Skeletal muscle cell (primary cell): Measurements from ENCODE around the gene ARHGAP15.
"Not testable (repeated sequence)": the region's sequence is repeated elsewhere in the genome, so short reads cannot be mapped to it uniquely, and the experiment has no call there.

Source experiments
- DNase-seq: peaks from one replicate; pipeline ENCODE4 v3.0.0-alpha.2; 2010; ENCODE audit warnings: low read depth
- H3K4me3 ChIP-seq: 2 replicates; pipeline ENCODE4 v1.5.1; 2011; ENCODE audit warnings: low read depth, mild to moderate bottlenecking, control low read depth, low read length, moderate library complexity

Gene ARHGAP15

DNA sequence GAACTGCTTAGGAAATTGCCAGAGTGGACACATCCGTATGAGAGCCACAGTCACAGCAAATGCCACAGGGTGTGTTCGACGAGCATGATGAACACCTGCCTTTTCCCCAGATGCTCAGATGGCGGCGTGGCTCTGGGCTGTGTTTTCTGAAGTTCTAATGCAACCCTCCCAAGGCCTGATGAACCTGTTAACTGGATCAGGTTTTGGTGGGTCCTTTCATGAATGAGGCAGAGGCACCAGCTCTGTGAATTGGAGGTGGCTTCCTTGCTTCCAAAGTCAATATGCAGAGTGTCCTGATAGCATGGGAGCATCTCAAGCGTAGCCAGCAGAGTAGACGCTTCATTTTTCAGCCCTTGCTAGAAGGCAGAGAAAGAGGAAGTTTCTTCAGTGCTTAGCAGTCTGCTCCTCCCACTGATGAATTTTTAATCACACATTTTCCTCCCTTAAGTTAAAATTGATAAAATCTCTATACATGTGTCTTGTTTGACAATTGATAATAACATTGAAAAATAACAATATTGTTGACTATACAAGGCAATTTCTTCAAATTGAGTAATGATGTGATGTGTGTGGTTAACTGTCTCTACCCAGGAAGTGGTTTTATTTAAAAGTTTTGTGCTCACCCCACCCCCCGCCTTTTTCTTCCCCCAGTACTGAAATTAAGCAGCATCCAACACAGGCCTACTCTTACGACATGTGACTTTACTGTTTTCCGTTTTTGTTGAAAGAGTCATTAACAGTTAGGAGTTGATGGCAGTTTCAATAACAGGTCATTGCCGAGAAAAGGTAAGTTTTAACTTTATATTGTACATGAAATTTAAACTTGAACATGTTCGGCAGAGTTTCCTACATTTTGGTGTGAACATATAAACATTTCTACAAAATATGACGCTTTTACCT lies at the start of gene ARHGAP15:
Gene ARHGAP15 (plus strand): TSS at position 739 of the 900 bp plus-strand sequence.
- DNase-seq: no peak
- no peak within 1 kb of the TSS for H3K4me3 ChIP-seq

DNA sequence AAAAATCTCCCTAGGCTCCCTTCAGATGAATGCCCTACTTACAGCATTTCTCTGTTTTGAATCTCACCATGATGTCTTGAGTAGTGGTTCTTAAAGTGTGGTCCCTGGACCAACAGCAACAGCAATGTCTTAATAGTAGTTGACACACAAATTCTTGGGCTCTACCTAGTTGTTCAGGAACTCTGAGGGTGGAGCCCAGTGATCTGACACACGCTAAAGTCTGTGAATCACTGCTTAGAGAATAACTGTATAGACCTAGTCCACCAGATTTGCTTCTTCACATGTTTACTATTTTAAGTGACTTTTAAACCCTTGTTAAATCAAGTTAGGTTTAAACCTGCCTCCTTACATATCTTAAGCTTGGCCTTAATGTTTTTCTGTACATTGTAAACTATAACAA lies 47.6 kb upstream of the ARHGAP15 start:
- no peak overlapping the region for H3K4me3 ChIP-seq
- DNase-seq: no peak

- peak; percentile 72 for DNase-seq
Observed at GRCh38 chr2:143083636-143084035, 45.6 kb upstream of the ARHGAP15 start.

DNA sequence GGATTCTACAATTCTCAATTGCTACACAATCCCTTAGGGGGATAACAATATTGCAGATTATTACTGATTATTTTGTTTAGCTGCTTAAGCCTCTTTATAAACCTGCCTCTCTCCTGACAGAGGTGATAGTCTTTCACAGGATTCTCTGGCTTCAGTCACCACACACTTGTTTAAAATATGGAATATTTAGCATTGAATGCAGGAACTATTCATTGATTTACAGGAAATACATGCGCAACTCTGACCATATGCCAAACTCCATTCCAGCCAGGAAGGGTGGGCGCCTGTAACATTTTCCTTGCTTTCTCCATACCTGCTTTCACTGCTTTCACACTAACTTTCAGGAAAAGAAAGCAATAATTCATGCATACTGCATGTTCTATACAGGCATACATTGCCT lies 44.8 kb upstream of the ARHGAP15 start:
- no peak overlapping the region for H3K4me3 ChIP-seq
- DNase-seq: no peak

More at GRCh38 chr2:143083636-143084035, 45.6 kb upstream of the ARHGAP15 start:
- H3K4me3 ChIP-seq: no peak overlapping the region

- H3K4me3 ChIP-seq: no peak overlapping the region
- no peak for DNase-seq
Observed at GRCh38 chr2:143085125-143085784, 44.0 kb upstream of the ARHGAP15 start.

- DNase-seq: no peak
- H3K4me3 ChIP-seq: no peak overlapping the region
Observed at GRCh38 chr2:143087033-143087432, 42.2 kb upstream of the ARHGAP15 start.

- no peak overlapping the region for H3K4me3 ChIP-seq
- no peak for DNase-seq
Observed at GRCh38 chr2:143088388-143088787, 40.8 kb upstream of the ARHGAP15 start.

GRCh38 chr2:143089520-143089919 lies 39.7 kb upstream of the ARHGAP15 start:
- not testable (repeated sequence) for DNase-seq, H3K4me3 ChIP-seq

- no peak overlapping the region for H3K4me3 ChIP-seq
- DNase-seq: peak; percentile 24
Observed at GRCh38 chr2:143110758-143111428, 18.3 kb upstream of the ARHGAP15 start.

GRCh38 chr2:143117225-143117624 lies 12.0 kb upstream of the ARHGAP15 start:
- no peak overlapping the region for H3K4me3 ChIP-seq
- no peak for DNase-seq

DNA sequence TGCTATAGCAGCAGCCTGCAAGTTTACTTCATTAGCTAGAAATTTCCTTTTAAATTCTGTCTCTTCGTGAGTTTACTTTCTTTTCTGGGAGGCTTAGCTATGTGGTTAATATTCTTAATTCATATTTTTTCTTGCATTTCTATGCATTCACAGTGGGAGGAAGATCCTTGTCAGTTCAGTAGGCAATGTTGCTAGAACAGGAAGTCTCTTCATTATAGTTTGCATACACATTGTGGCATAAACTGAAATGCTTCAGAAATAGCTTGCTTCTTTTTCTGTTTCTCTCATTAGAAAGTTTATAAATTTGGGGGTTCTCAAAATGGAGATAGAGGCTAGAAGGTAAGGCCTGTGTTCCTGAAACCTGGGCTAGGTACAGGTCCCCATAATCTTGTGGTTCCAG lies 8.1 kb upstream of the ARHGAP15 start:
- no peak for DNase-seq
- H3K4me3 ChIP-seq: no peak overlapping the region

GRCh38 chr2:143121957-143122356 lies 7.3 kb upstream of the ARHGAP15 start:
- no peak overlapping the region for H3K4me3 ChIP-seq
- no peak for DNase-seq

- H3K4me3 ChIP-seq: no peak overlapping the region
- DNase-seq: no peak
Observed at GRCh38 chr2:143123911-143124310, 5.3 kb upstream of the ARHGAP15 start.

- DNase-seq: no peak
- H3K4me3 ChIP-seq: no peak overlapping the region
Observed at GRCh38 chr2:143124445-143124844, 4.8 kb upstream of the ARHGAP15 start.

DNA sequence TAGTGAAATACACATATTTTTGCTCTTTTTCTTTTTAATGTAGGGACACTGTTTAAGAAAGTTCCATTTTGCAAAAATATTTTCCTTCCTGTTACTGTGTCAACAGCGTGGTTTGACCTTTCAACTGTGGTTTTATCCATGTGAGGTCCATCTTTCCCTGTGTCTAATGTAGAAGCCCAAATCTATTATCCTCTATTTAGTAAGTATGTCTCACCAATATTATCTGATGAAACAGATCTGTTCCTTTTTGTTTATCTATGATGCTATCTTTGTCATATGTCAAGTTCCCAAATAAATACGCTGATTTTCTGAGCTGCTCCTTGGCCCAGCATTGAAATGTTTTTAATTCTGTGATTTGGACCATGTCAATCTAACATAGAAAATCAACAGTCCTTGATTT lies 3.5 kb upstream of the ARHGAP15 start:
- DNase-seq: no peak
- no peak overlapping the region for H3K4me3 ChIP-seq

- DNase-seq: no peak
Observed at GRCh38 chr2:143132355-143132754, 3.1 kb downstream of the ARHGAP15 start.

DNA sequence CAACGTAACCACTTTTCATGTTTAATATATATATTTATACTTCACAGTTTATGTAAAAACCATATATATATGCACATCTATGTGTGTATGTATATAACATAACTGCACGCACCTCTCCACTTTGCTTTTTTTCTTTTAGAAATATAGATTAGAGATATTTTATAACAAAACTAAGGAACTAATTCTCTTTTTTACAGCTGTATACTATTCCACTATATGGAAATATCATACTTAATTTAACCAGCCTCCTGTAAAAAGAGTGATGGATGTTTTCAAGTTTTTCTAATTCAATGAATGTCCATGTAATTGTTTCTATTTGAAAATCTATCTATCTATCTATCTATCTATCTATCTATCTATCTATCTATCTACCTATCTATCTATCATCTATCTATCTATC lies 4.6 kb downstream of the ARHGAP15 start:
- no peak for DNase-seq
- H3K4me3 ChIP-seq: no peak overlapping the region

More at GRCh38 chr2:143132355-143132754, 3.1 kb downstream of the ARHGAP15 start:
- H3K4me3 ChIP-seq: no peak overlapping the region

- no peak overlapping the region for H3K4me3 ChIP-seq
- DNase-seq: no peak
Observed at GRCh38 chr2:143138292-143138691, 9.1 kb downstream of the ARHGAP15 start.

GRCh38 chr2:143139835-143140393 lies 10.7 kb downstream of the ARHGAP15 start:
- H3K4me3 ChIP-seq: no peak overlapping the region
- DNase-seq: no peak
